KMS-11 (cell line): ENCODE data around the gene RPTOR.

Source experiments
- H2AFZ ChIP-seq: fragments of 200-600 bp; sonication (generic); 2 replicates; pipeline ENCODE4 v1.6.1; 2016; ENCODE audit warnings: antibody characterized with exemption, mixed run types, low read depth
- H3K27ac ChIP-seq: fragments of 200-600 bp; sonication (generic); 2 replicates; pipeline ENCODE4 v1.6.1; 2016; ENCODE audit warnings: mild to moderate bottlenecking, mixed run types
- H3K27me3 ChIP-seq: fragments of 200-600 bp; sonication (generic); 2 replicates; pipeline ENCODE4 v1.6.1; 2017; ENCODE audit warnings: mild to moderate bottlenecking, low read depth, mixed run types, moderate library complexity; ENCODE audit not compliant: insufficient read depth
- H3K36me3 ChIP-seq: fragments of 200-600 bp; sonication (generic); 2 replicates; pipeline ENCODE4 v1.6.1; 2017; ENCODE audit warnings: mild to moderate bottlenecking, mixed run types; ENCODE audit not compliant: insufficient read depth
- H3K4me1 ChIP-seq: fragments of 200-600 bp; sonication (generic); 2 replicates; pipeline ENCODE4 v1.6.1; 2016; ENCODE audit warnings: mild to moderate bottlenecking, low read depth, mixed run types; ENCODE audit not compliant: poor library complexity, severe bottlenecking
- H3K4me2 ChIP-seq: fragments of 200-600 bp; sonication (generic); 2 replicates; pipeline ENCODE4 v1.7.0; 2016; ENCODE audit warnings: mild to moderate bottlenecking, mixed run types
- H3K4me3 ChIP-seq: fragments of 200-600 bp; sonication (generic); IDR thresholded peaks from 2 replicates; pipeline ENCODE4 v1.6.1; 2017; ENCODE audit warnings: low read depth, low read length, mixed read lengths; ENCODE audit not compliant: insufficient read depth
- H3K79me2 ChIP-seq: fragments of 200-600 bp; sonication (generic); 2 replicates; pipeline ENCODE4 v1.6.1; 2016; ENCODE audit warnings: low read depth, mixed run types; ENCODE audit not compliant: insufficient read depth
- H3K9ac ChIP-seq: fragments of 200-600 bp; sonication (generic); 2 replicates; pipeline ENCODE4 v1.6.1; 2016; ENCODE audit warnings: mild to moderate bottlenecking, mixed run types
- H4K20me1 ChIP-seq: fragments of 200-600 bp; sonication (generic); 2 replicates; pipeline ENCODE4 v1.6.1; 2016; ENCODE audit warnings: mild to moderate bottlenecking, mixed run types; ENCODE audit not compliant: insufficient read depth
- CTCF ChIP-seq: fragments of 200-600 bp; sonication (generic); conservative IDR thresholded peaks from 2 replicates; pipeline ENCODE4 v1.6.1; 2017; ENCODE audit warnings: low read depth, mild to moderate bottlenecking, antibody characterized with exemption, low read length, moderate library complexity, mixed read lengths

Gene RPTOR

GRCh38 chr17:80516171-80516932, 28.3 kb upstream of the RPTOR start:
- Histone ChIP-seq H3K4me1 (no peaks in the 10 kb centered on the region), H3K79me2 (no peaks in the 10 kb centered on the region), H2AFZ (no peak overlapping the region), H3K27me3 (peaks cover 98% of the 10 kb centered on the region), H3K4me2 (no peak overlapping the region), H3K27ac (no peak overlapping the region), H3K4me3 (no peak overlapping the region), H3K36me3 (no peaks in the 10 kb centered on the region), H3K9ac (no peak overlapping the region), H4K20me1 (no peaks in the 10 kb centered on the region)
- no peak for TF ChIP-seq CTCF

- Histone ChIP-seq H3K4me1 (no peaks in the 10 kb centered on the region), H3K36me3 (no peaks in the 10 kb centered on the region), H3K27ac (no peak overlapping the region), H2AFZ (no peak overlapping the region), H3K79me2 (no peaks in the 10 kb centered on the region), H3K9ac (no peak overlapping the region), H3K4me3 (no peak overlapping the region), H3K27me3 (peaks cover 98% of the 10 kb centered on the region), H3K4me2 (no peak overlapping the region), H4K20me1 (no peaks in the 10 kb centered on the region)
- TF ChIP-seq CTCF = no peak
Observed at GRCh38 chr17:80517641-80518040, 27.0 kb upstream of the RPTOR start.

- H4K20me1 ChIP-seq = no peaks in the 10 kb centered on the region
- no peak for TF ChIP-seq CTCF
- peaks cover 98% of the 10 kb centered on the region for H3K27me3 ChIP-seq
- H3K36me3 ChIP-seq = no peaks in the 10 kb centered on the region
- H3K9ac ChIP-seq = no peak overlapping the region
- no peaks in the 10 kb centered on the region for H3K4me1 ChIP-seq
- no peaks in the 10 kb centered on the region for H3K79me2 ChIP-seq
- no peak overlapping the region for H3K4me2 ChIP-seq
- no peak overlapping the region for H2AFZ ChIP-seq
- H3K27ac ChIP-seq = no peak overlapping the region
- no peak overlapping the region for H3K4me3 ChIP-seq
Observed at GRCh38 chr17:80518392-80518791, 26.2 kb upstream of the RPTOR start.

GRCh38 chr17:80519091-80519781, 25.4 kb upstream of the RPTOR start:
- Histone ChIP-seq H3K79me2 (no peaks in the 10 kb centered on the region), H3K36me3 (no peaks in the 10 kb centered on the region), H3K27me3 (peaks cover 98% of the 10 kb centered on the region), H3K4me3 (no peak overlapping the region), H3K4me2 (no peak overlapping the region), H3K27ac (no peak overlapping the region), H3K9ac (no peak overlapping the region), H4K20me1 (no peaks in the 10 kb centered on the region), H3K4me1 (no peaks in the 10 kb centered on the region), H2AFZ (no peak overlapping the region)
- no peak for TF ChIP-seq CTCF
